Measurements from ENCODE around the gene TMEM259. TPM values are rescaled to one million over a fixed set of nuclear protein-coding genes. Genes with fewer than 3 reads are reported as not detected.

The TMEM259 gene
- total RNA-seq, 1 donor from 2014 or later: 257 TPM

DNA sequence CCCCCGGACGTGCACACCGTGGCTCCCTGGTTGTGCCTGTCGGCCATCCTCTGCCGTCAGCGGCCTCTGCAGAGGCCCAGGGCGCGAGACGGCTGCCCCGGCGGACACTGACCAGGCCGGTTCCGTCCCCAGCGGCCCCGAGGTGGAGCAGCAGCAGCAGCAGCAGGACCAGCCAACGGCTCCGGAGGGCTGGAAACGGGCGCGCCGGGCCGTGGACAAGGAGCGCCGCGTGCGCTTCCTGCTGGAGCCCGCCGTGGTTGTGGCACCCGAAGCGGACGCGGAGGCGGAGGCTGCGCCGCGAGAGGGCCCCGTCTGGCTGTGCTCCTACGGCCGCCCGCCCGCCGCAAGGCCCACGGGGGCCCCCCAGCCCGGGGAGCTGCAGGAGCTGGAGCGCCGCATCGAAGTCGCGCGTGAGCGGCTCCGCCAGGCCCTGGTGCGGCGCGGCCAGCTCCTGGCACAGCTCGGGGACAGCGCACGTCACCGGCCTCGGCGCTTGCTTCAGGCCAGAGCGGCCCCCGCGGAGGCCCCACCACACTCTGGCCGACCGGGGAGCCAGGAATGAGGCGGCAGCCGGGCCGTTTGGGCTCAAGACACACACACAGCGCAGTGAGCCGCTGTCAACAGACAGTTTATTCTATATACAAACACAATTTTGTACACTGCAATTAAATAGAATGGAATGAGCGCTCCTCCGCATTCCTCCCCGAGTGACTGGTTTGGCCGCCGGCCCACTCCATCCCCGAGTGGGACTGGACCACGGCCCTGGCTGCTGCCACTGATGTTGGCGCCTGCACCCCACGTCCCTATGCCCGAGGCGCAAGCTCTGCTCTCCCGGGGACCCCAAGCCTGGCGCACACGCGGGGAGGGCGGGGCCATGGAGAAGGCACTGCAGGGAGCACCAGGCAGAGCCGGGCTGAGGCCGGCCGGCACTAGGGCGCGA is 11.6 kb downstream of the TMEM259 start:
- TF ChIP-seq, protein P1, sequence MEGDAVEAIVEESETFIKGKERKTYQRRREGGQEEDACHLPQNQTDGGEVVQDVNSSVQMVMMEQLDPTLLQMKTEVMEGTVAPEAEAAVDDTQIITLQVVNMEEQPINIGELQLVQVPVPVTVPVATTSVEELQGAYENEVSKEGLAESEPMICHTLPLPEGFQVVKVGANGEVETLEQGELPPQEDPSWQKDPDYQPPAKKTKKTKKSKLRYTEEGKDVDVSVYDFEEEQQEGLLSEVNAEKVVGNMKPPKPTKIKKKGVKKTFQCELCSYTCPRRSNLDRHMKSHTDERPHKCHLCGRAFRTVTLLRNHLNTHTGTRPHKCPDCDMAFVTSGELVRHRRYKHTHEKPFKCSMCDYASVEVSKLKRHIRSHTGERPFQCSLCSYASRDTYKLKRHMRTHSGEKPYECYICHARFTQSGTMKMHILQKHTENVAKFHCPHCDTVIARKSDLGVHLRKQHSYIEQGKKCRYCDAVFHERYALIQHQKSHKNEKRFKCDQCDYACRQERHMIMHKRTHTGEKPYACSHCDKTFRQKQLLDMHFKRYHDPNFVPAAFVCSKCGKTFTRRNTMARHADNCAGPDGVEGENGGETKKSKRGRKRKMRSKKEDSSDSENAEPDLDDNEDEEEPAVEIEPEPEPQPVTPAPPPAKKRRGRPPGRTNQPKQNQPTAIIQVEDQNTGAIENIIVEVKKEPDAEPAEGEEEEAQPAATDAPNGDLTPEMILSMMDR (IDR thresholded peaks at IDR 0.05): no peak
- no peaks in the 10 kb centered on the region for H3K9me3 Mint-ChIP-seq
- CTCF ChIA-PET: no interaction called here
- DNase-seq (no peak), ATAC-seq (ENCODE audit: low read depth) (no peak)
- no peaks in the 10 kb centered on the region for H3K27me3 Mint-ChIP-seq
- POLR2A ChIA-PET: interaction anchor here (0.6 kb wide), 1 partner anchor 8 kb away, joined by 6 read pairs; no protein-coding TSS in a partner anchor
- peaks cover 3% of the 10 kb centered on the region for H3K4me1 Mint-ChIP-seq
- H3K4me3 Mint-ChIP-seq: no peak overlapping the region
- no peak overlapping the region for H3K27ac Mint-ChIP-seq
- H3K36me3 Mint-ChIP-seq (ENCODE audit: low read depth): peaks cover 33% of the 10 kb centered on the region
- intact Hi-C loops (cut with micrococcal nuclease): no loop called here

- Mint-ChIP-seq H3K27ac (no peak overlapping the region), H3K9me3 (no peaks in the 10 kb centered on the region), H3K27me3 (no peaks in the 10 kb centered on the region), H3K4me1 (no peaks in the 10 kb centered on the region), H3K4me3 (no peak overlapping the region), H3K36me3 (ENCODE audit: low read depth) (peaks cover 24% of the 10 kb centered on the region)
- DNase-seq (no peak), ATAC-seq (ENCODE audit: low read depth) (no peak)
- TF ChIP-seq, protein P1 (IDR thresholded peaks at IDR 0.05): no peak
- ChIA-PET CTCF (no interaction called here), POLR2A (interaction anchor here (0.6 kb wide), 1 partner anchor 7 kb away, joined by 6 read pairs; no protein-coding TSS in a partner anchor)
- intact Hi-C loops (cut with micrococcal nuclease): no loop called here
These were observed 12.5 kb downstream of the TMEM259 start for GRCh38 chr19:1008268-1009040.

DNA sequence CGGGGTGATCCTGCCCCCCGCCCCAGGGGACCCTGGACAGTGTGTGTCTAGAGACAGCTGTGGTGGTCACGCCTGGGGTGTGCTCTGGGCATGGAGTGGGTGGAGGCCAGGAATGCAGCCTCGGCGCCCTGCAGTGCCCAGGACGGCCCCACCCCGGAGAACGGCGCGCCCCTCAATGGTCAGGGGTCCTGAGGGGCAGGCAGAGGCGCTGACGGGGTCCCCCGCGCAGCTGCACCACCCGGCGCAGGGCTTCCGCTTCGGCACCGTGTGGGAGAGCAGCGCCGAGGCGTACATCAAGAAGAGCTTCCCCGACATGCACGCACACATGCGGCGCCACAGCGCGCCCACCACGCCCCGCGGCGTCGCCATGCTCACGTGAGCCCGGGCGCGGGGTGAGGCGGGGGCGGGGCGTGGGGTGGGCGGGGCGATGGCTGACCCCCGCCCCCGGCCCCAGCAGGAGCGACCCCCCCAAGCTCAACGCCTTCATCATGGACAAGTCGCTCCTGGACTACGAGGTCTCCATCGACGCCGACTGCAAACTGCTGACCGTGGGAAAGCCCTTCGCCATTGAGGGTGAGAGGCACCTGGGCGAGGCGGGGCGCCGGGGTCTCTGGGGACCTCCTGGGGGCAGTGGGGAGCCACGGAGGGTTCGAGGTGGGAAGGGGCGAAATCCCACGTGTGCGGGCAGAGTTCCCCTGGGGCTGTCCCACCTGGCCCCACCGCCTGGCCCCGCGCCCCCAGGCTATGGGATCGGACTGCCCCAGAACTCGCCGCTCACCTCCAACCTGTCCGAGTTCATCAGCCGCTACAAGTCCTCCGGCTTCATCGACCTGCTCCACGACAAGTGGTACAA is 13.3 kb downstream of the TMEM259 start:
- Mint-ChIP-seq H3K27me3 (peaks cover 2% of the 10 kb centered on the region), H3K4me1 (no peaks in the 10 kb centered on the region), H3K9me3 (no peaks in the 10 kb centered on the region), H3K27ac (no peak overlapping the region), H3K36me3 (ENCODE audit: low read depth) (peaks cover 24% of the 10 kb centered on the region), H3K4me3 (no peak overlapping the region)
- ATAC-seq (ENCODE audit: low read depth) (no peak), DNase-seq (no peak)
- ChIA-PET POLR2A (interaction anchor here (0.5 to 1.0 kb wide), 2 partner anchors 12 to 89 kb away, joined by 3 read pairs; no protein-coding TSS in a partner anchor), CTCF (no interaction called here)
- TF ChIP-seq, protein P1 (IDR thresholded peaks at IDR 0.05): no peak
- intact Hi-C loops (cut with micrococcal nuclease): no loop called here

DNA sequence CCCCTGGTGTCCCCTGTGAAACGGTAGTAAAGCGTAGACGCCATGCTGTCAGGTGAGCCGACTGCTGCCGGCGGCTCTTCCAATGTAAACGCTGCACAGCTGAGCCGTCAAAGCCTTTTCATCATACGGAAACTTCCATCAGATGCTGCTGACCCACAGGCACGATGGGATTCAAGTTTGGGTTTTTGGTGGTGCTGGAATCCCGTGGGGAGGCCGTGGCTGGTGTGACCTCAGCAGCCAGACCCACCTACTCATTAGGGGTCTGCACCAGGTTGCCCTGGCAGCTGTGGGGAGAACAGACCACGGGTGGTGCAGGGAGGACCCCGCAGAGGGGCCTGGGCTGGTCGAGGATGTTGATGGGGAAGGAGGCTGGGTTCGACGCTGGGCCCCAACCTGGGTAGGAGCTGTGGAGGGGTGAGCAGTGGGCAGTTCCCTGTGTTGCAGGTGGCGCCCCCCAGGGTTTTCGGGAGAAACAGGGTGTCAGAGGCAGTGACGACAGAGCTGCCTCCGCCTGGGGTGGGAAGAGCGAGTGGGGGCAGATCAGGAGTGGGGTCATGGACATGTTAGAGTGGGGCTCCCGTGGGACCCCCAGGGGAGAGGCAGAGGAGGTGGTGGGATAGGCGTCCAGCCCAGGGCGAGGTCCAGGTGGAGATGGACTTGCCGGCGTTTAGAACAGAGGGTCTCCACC is 14.1 kb downstream of the TMEM259 start:
- no peaks in the 10 kb centered on the region for H3K9me3 Mint-ChIP-seq
- POLR2A ChIA-PET: interaction anchor here (0.6 to 1.0 kb wide), 2 partner anchors 12 to 135 kb away, joined by 3 read pairs; no protein-coding TSS in a partner anchor
- peak overlapping the region; percentile 24 for H3K27ac Mint-ChIP-seq

More for the DNA sequence above, 14.1 kb downstream of the TMEM259 start:
- CTCF ChIA-PET: no interaction called here
- H3K36me3 Mint-ChIP-seq (ENCODE audit: low read depth): peaks cover 22% of the 10 kb centered on the region
- H3K4me3 Mint-ChIP-seq: no peak overlapping the region
- TF ChIP-seq, protein P1 (IDR thresholded peaks at IDR 0.05): no peak
- ATAC-seq (ENCODE audit: low read depth) (peak; percentile 9), DNase-seq (no peak)
- no peaks in the 10 kb centered on the region for H3K4me1 Mint-ChIP-seq
- H3K27me3 Mint-ChIP-seq: peaks cover 4% of the 10 kb centered on the region
- intact Hi-C loops (cut with micrococcal nuclease): no loop called here
